Measurements from ENCODE around the gene SGPP2. TPM values are rescaled to one million over a fixed set of nuclear protein-coding genes. Genes with fewer than 3 reads are reported as not detected.

SGPP2 gene
- total RNA-seq, 6 experiments from 2014 or later = not detected

- Mint-ChIP-seq H3K9me3 (no peaks in the 10 kb centered on the region), H3K36me3 (ENCODE audit: low read depth) (peaks cover 11% of the 10 kb centered on the region; the same call in 1 of the 2 replicates), H3K27me3 (ENCODE audit: insufficient read depth) (peaks cover 2% of the 10 kb centered on the region), H3K27ac (no peak overlapping the region), H3K4me3 (no peak overlapping the region), H3K4me1 (ENCODE audit: low read depth) (peaks cover 14% of the 10 kb centered on the region)
- DNase-seq = no peak
- TF ChIP-seq CTCF (IDR thresholded peaks at IDR 0.05) = no peak
Measured at GRCh38 chr2:222608081-222608480, 183.7 kb downstream of the SGPP2 start.

GRCh38 chr2:222609381-222609780, 185.0 kb downstream of the SGPP2 start:
- Mint-ChIP-seq H3K27me3 (ENCODE audit: insufficient read depth) (no peaks in the 10 kb centered on the region; the same call in 1 of the 2 replicates), H3K36me3 (ENCODE audit: low read depth) (peaks cover 11% of the 10 kb centered on the region; the same call in 1 of the 2 replicates), H3K4me1 (ENCODE audit: low read depth) (peaks cover 14% of the 10 kb centered on the region), H3K4me3 (no peak overlapping the region), H3K27ac (no peak overlapping the region), H3K9me3 (no peaks in the 10 kb centered on the region)
- TF ChIP-seq CTCF (IDR thresholded peaks at IDR 0.05) = no peak
- DNase-seq = peak; percentile 35

Other genes starting within 250 kb of the SGPP2 start
- gene PAX3, start 125.5 kb upstream of the SGPP2 start, total RNA-seq (2021; fragmentation: NEBNext Ultra II Directional; extraction: Animal tissue kit (Norgen Biotek cat#: 25700)) = 10 to 100 TPM; 13.2 to 20.7 (median 16.4) TPM
- gene FARSB, start 231.5 kb downstream of the SGPP2 start, total RNA-seq (2021; fragmentation: NEBNext Ultra II Directional; extraction: Animal tissue kit (Norgen Biotek cat#: 25700)) = 10 to 100 TPM; 42.5 to 55.9 (median 51.9) TPM
- not detected for gene MOGAT1, start 247.1 kb downstream of the SGPP2 start, total RNA-seq (2021; fragmentation: NEBNext Ultra II Directional; extraction: Animal tissue kit (Norgen Biotek cat#: 25700))